AG08396 (cell line): ENCODE data around the gene LARP1.

Source experiments
- DNase-seq: peaks from one replicate; pipeline ENCODE4 v3.0.0; 2012; ENCODE audit warnings: low spot score, mixed read lengths

The LARP1 gene

DNA sequence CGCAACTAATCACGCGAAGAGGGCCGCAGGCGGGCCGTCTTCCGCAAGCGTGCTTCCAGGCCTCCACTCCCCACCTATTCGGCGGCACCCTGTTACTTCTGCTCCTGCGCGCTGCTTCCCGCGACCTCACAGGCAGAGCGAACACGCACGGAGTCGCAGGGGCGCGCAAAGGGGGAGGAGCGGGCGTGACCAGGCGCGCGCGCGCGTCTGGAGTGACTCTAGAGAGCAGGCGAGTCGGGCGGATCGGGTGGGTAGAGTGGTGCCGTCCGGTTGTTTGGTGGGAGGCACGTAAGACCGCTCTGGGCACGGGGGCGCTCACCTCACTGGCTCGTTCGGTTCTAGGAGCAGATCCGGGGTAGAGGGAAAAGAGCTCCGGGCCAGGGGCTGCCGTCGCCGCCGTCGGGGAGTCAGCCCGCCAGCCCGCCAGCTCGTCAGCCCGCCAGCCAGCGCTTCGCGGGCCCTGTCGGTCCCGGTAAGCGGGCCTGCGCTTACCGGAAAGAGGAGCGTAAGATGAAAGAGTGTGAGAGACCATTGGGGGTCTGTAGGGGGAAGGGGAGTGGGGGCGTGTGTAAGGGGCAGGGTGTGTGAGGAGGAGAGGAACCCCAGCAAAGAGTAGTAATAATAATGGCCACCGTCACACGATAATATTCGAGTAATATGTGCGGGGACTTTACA lies 103.3 kb downstream of the LARP1 start, which contains the start of gene CNOT8:
Gene CNOT8, plus strand, starts transcription at position 331 of the 675 bp plus-strand sequence. CDS start 4,652 bp downstream, outside the sequence.
- DNase-seq: peak; percentile 92

DNA sequence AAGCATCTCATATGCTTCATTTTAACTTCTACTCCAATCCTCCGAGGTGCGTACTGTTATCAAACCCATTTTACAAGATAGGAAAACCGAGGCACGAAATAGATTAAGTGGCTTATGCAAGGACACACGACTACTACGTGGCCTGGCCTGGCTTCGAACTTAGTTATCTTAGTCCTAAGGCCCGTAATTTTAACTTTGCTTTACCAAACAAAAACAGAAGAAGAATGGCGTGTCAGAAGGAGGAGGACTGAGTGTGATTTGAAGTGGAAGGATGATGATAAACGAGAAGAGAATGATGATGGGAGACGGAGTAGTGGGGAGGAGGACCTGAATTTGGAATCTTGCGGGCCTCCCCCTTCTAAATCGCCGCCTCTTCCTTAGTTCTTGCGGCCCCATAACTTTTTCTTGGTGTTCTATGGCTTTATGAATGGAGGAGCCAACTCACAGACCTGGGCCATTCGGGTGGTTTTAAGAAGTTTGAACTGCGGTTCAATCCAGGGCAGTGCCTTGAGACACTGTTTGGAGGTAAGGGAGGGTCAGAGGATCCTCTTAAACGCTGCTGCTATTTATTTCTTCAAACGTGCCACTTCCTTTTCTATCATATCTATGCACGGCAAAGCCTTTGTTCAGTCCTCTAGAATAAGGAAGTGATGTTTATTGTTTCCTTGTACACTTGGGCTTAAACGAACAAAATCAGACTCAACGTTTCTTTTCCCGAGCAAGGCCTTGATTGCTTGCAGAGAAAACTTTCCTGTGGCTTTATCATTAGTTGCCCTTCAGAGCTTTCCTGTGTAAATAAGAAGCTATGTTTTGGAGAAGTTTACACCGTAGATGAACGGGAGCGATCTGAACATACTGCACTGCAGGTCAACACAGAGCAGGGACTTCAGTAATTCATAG lies 104.0 kb downstream of the LARP1 start:
- no peak for DNase-seq

- no peak for DNase-seq
Measured at GRCh38 chr5:154860123-154860522, 104.9 kb downstream of the LARP1 start.

DNA sequence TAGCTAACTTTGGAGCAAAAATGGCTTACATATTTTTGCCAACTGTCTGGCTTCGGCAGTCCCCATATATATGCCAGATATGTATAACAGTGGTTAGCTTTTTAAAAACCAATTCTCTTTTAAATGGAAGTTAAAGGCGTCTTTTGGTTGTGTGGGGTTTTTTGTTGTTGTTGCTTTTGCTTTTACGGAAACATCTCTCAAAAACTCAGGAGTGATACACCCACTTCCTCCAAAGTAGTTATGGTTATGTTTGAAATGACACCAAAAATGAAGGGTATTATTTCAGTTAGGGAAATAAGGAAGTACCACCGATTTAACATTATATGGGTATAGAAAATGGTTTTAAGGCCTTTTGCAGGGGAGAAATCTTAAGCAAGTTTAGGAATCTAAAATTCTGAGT lies 105.6 kb downstream of the LARP1 start:
- DNase-seq: no peak

GRCh38 chr5:154861946-154862345 lies 106.8 kb downstream of the LARP1 start:
- no peak for DNase-seq

GRCh38 chr5:154862766-154863165 lies 107.6 kb downstream of the LARP1 start:
- DNase-seq: no peak

DNA sequence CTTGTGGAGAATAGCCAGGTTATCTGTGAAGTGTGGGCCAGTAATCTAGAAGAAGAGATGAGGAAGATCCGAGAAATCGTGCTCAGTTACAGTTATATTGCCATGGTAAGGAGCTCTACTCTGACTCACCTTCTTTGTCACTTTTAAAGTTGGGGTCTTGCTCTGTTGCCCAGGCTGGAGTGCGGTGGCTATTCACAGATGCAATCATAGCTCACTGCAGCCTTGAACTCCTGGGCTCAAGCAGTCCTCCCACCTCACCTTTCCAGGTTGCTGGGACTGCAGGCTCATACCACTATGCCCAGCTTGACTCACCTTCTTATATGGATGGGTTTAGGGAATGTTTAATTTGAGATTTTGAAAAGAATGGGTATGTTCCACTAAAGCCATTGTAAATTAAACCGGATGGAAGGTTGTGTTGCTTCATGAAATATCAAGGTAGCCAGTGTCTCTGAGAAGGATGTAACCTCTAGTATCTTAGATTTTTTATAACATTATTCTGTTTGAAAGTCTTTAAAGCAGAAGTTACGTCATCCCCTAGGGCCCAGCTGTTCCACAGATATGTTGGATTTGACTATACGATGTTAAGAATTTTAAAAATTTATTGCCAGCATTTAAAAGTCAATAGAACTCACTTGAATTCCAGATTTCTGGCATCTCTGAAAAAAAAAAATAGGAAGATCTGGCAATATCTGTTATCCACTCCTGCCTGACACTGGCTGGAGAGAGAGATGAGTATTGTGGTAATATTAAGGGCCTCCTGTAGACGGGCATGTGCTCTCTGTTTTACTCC lies 108.3 kb downstream of the LARP1 start:
- DNase-seq: no peak

GRCh38 chr5:154865466-154866184 lies 110.4 kb downstream of the LARP1 start:
- no peak for DNase-seq

GRCh38 chr5:154866841-154867240 lies 111.7 kb downstream of the LARP1 start:
- DNase-seq: no peak
